HEK293 (cell line): ENCODE data around the gene CYRIA.

Experiments used
- CTCF ChIA-PET: fragments of 350-600 bp; formaldehyde crosslinking; extraction: SDS; loops from one replicate; lab custom pipeline; 2021; ENCODE audit warnings: antibody characterized with exemption; lab: Yijun Ruan, JAX
- POLR2A ChIA-PET: fragments of 300-600 bp; formaldehyde crosslinking; extraction: SDS; loops from one replicate; lab custom pipeline; 2020; ENCODE audit warnings: antibody characterized with exemption, inconsistent platforms; lab: Yijun Ruan, JAX
- H3K27ac ChIP-seq: fragments of 200-500 bp; sonication (Bioruptor generic); 2 replicates; pipeline ENCODE4 v1.5.1; 2014; ENCODE audit warnings: low read depth, low read length, control low read depth, inconsistent platforms; ENCODE audit errors: extremely low read depth
- H3K36me3 ChIP-seq, 2 experiments: fragments of 200-500 bp in 1 of 2; sonication (Bioruptor generic) in 1 of 2; 1 replicate in 1 of 2; 2 replicates in 1 of 2; pipeline ENCODE4 v1.5.1; 2014 to 2017; ENCODE audit warnings: inconsistent platforms in 2 of 2, low read length in 2 of 2; ENCODE audit not compliant: control insufficient read depth in 2 of 2, insufficient read depth in 1 of 2
- H3K4me1 ChIP-seq: fragments of 200-500 bp; sonication (Bioruptor generic); 2 replicates; pipeline ENCODE4 v1.5.1; 2014; ENCODE audit warnings: mild to moderate bottlenecking, low read length, inconsistent platforms; ENCODE audit not compliant: control insufficient read depth, insufficient read depth
- H3K4me3 ChIP-seq: 2 replicates; pipeline ENCODE4 v1.5.1; 2011; ENCODE audit warnings: low read depth, mild to moderate bottlenecking, control low read depth, low read length, moderate library complexity
- H3K9me3 ChIP-seq: fragments of 200-500 bp; sonication (Bioruptor generic); 2 replicates; pipeline ENCODE4 v1.5.1; 2014; ENCODE audit warnings: low read depth, low read length, inconsistent platforms; ENCODE audit not compliant: control insufficient read depth, insufficient read depth
- SCRT2 ChIP-seq: fragments of 450-650 bp; formaldehyde crosslinking; IDR thresholded peaks from 2 replicates; pipeline ENCODE4 v1.5.1; 2016; ENCODE audit warnings: missing biosample characterization, missing genetic modification characterization
- TRIM28 ChIP-seq: IDR thresholded peaks from 2 replicates; pipeline ENCODE4 v1.6.1; 2011; ENCODE audit warnings: low read length, control low read depth, borderline replicate concordance
- ZBTB26 ChIP-seq: fragments of 450-650 bp; formaldehyde crosslinking; optimal IDR thresholded peaks from 2 replicates; pipeline ENCODE3; 2016; ENCODE audit warnings: missing biosample characterization, mild to moderate bottlenecking, missing genetic modification characterization
- ZNF132 ChIP-seq: fragments of 450-650 bp; formaldehyde crosslinking; IDR thresholded peaks from 2 replicates; pipeline ENCODE4 v1.5.1; 2017; ENCODE audit warnings: missing biosample characterization, missing genetic modification characterization, borderline replicate concordance
- ZNF157 ChIP-seq: fragments of 450-650 bp; formaldehyde crosslinking; IDR thresholded peaks from 2 replicates; pipeline ENCODE4 v1.5.1; 2016; ENCODE audit warnings: missing biosample characterization, missing genetic modification characterization
- ZNF18 ChIP-seq: fragments of 450-650 bp; formaldehyde crosslinking; IDR thresholded peaks from 2 replicates; pipeline ENCODE4 v1.5.1; 2016; ENCODE audit warnings: missing biosample characterization, missing genetic modification characterization
- ZNF214 ChIP-seq: fragments of 450-650 bp; formaldehyde crosslinking; IDR thresholded peaks from 2 replicates; pipeline ENCODE4 v1.5.1; 2017; ENCODE audit warnings: missing biosample characterization, mild to moderate bottlenecking, missing genetic modification characterization, borderline replicate concordance
- ZNF221 ChIP-seq: fragments of 450-650 bp; formaldehyde crosslinking; IDR thresholded peaks from 2 replicates; pipeline ENCODE4 v1.5.1; 2017; ENCODE audit warnings: missing biosample characterization, missing genetic modification characterization, borderline replicate concordance
- ZNF433 ChIP-seq: fragments of 450-650 bp; formaldehyde crosslinking; IDR thresholded peaks from 2 replicates; pipeline ENCODE4 v1.5.1; 2016; ENCODE audit warnings: missing biosample characterization, missing genetic modification characterization, low read depth
- ZNF514 ChIP-seq: fragments of 450-650 bp; formaldehyde crosslinking; IDR thresholded peaks from 2 replicates; pipeline ENCODE4 v1.5.1; 2016; ENCODE audit warnings: missing biosample characterization, missing genetic modification characterization
- ZNF521 ChIP-seq: fragments of 450-650 bp; formaldehyde crosslinking; IDR thresholded peaks from 2 replicates; pipeline ENCODE4 v1.5.1; 2017; ENCODE audit warnings: missing biosample characterization, mild to moderate bottlenecking, missing genetic modification characterization
- ZNF555 ChIP-seq: fragments of 450-650 bp; formaldehyde crosslinking; conservative IDR thresholded peaks from 2 replicates; pipeline ENCODE4 v1.5.1; 2017; ENCODE audit warnings: missing biosample characterization, mild to moderate bottlenecking, missing genetic modification characterization, inconsistent platforms
- ZNF560 ChIP-seq: fragments of 450-650 bp; formaldehyde crosslinking; IDR thresholded peaks from 2 replicates; pipeline ENCODE4 v1.5.1; 2017; ENCODE audit warnings: missing biosample characterization, missing genetic modification characterization, borderline replicate concordance
- ZNF585B ChIP-seq: fragments of 450-650 bp; formaldehyde crosslinking; IDR thresholded peaks from 2 replicates; pipeline ENCODE4 v1.5.1; 2016; ENCODE audit warnings: missing biosample characterization, missing genetic modification characterization
- ZNF658 ChIP-seq: fragments of 450-650 bp; formaldehyde crosslinking; IDR thresholded peaks from 2 replicates; pipeline ENCODE4; 2016; ENCODE audit warnings: missing biosample characterization, missing genetic modification characterization
- ZNF677 ChIP-seq: fragments of 450-650 bp; IDR thresholded peaks from 2 replicates; pipeline ENCODE4 v1.5.0; 2018; ENCODE audit warnings: missing biosample characterization, mild to moderate bottlenecking, missing genetic modification characterization, moderate library complexity
- ZNF692 ChIP-seq: fragments of 450-650 bp; formaldehyde crosslinking; IDR thresholded peaks from 2 replicates; pipeline ENCODE4 v1.5.1; 2016; ENCODE audit warnings: missing biosample characterization, missing genetic modification characterization
- ZNF747 ChIP-seq: fragments of 450-650 bp; formaldehyde crosslinking; IDR thresholded peaks from 2 replicates; pipeline ENCODE4 v1.5.1; 2016; ENCODE audit warnings: missing biosample characterization, missing genetic modification characterization
- ZNF792 ChIP-seq: fragments of 450-650 bp; formaldehyde crosslinking; IDR thresholded peaks from 2 replicates; pipeline ENCODE4 v1.5.1; 2016; ENCODE audit warnings: missing biosample characterization, missing genetic modification characterization
- ZNF830 ChIP-seq: fragments of 450-650 bp; IDR thresholded peaks from 2 replicates; pipeline ENCODE4 v1.5.0; 2018; ENCODE audit warnings: missing biosample characterization, missing genetic modification characterization, low read depth, mild to moderate bottlenecking, moderate library complexity
- ZNF843 ChIP-seq: fragments of 450-650 bp; formaldehyde crosslinking; IDR thresholded peaks from 2 replicates; pipeline ENCODE4 v1.5.1; 2016; ENCODE audit warnings: missing biosample characterization, missing genetic modification characterization
- ZSCAN4 ChIP-seq: fragments of 450-650 bp; formaldehyde crosslinking; IDR thresholded peaks from 2 replicates; pipeline ENCODE4 v1.5.1; 2017; ENCODE audit warnings: missing biosample characterization, missing genetic modification characterization
- ZSCAN5A ChIP-seq: fragments of 450-650 bp; formaldehyde crosslinking; IDR thresholded peaks from 2 replicates; pipeline ENCODE4 v1.5.1; 2016; ENCODE audit warnings: missing biosample characterization, missing genetic modification characterization

Gene CYRIA

GRCh38 chr2:16682431-16683118 is 16.9 kb upstream of the CYRIA start (continued):
- TF ChIP-seq ZNF792 (tag by site-specific recombination) (no peak), ZNF18 (tag by site-specific recombination) (no peak), ZNF585B (tag by site-specific recombination) (no peak), ZNF692 (tag by site-specific recombination) (no peak), ZNF747 (tag by site-specific recombination) (no peak), ZNF677 (tag by site-specific recombination) (no peak), ZNF560 (tag by site-specific recombination) (no peak), ZNF658 (tag by site-specific recombination) (no peak)

GRCh38 chr2:16680781-16681180 is 15.1 kb upstream of the CYRIA start:
- TF ChIP-seq SCRT2 (tag by site-specific recombination) (no peak), ZNF843 (tag by site-specific recombination) (no peak), ZNF555 (no peak), ZNF157 (tag by site-specific recombination) (no peak), ZNF433 (tag by site-specific recombination) (no peak), ZNF830 (tag by site-specific recombination) (no peak), ZNF521 (no peak), TRIM28 (no peak), ZSCAN4 (tag by site-specific recombination) (no peak), ZNF221 (tag by site-specific recombination) (no peak), ZBTB26 (tag by site-specific recombination) (no peak), ZSCAN5A (tag by site-specific recombination) (no peak), ZNF214 (tag by site-specific recombination) (no peak), ZNF514 (tag by site-specific recombination) (no peak), ZNF132 (tag by site-specific recombination) (no peak)
- no peak overlapping the region for H3K27ac ChIP-seq
- H3K4me1 ChIP-seq = no peaks in the 10 kb centered on the region
- no peaks in the 10 kb centered on the region for H3K36me3 ChIP-seq
- POLR2A ChIA-PET = no interaction called here
- no peak overlapping the region for H3K4me3 ChIP-seq
- CTCF ChIA-PET = interaction anchor here (0.6 to 1.7 kb wide), 3 partner anchors 46 to 76 kb away, joined by 3 to 7 read pairs (median 5); no protein-coding TSS in a partner anchor
- no peaks in the 10 kb centered on the region; the same call in 1 of the 2 replicates for H3K9me3 ChIP-seq
